GM18861 (cell line): ENCODE data around the gene FPGT.
"Not testable (repeated sequence)": the region's sequence is repeated elsewhere in the genome, so short reads cannot be mapped to it uniquely, and the experiment has no call there.

ENCODE experiments used
- ATAC-seq: cut with Tn5 transposase; IDR thresholded peaks from one replicate; pipeline ENCODE4 v1.9.1; 2021; ENCODE audit not compliant: unreplicated experiment

The FPGT gene

GRCh38 chr1:74253243-74253824 lies 55.3 kb downstream of the FPGT start:
- ATAC-seq: not testable (repeated sequence)
